Measurements from ENCODE around the gene LSM12. TPM values are rescaled to one million over a fixed set of nuclear protein-coding genes. Genes with fewer than 3 reads are reported as not detected.
"Not testable (repeated sequence)": the region's sequence is repeated elsewhere in the genome, so short reads cannot be mapped to it uniquely, and the experiment has no call there.

The LSM12 gene
- total RNA-seq, 1 donor from 2014 or later, result 22.6 TPM

DNA sequence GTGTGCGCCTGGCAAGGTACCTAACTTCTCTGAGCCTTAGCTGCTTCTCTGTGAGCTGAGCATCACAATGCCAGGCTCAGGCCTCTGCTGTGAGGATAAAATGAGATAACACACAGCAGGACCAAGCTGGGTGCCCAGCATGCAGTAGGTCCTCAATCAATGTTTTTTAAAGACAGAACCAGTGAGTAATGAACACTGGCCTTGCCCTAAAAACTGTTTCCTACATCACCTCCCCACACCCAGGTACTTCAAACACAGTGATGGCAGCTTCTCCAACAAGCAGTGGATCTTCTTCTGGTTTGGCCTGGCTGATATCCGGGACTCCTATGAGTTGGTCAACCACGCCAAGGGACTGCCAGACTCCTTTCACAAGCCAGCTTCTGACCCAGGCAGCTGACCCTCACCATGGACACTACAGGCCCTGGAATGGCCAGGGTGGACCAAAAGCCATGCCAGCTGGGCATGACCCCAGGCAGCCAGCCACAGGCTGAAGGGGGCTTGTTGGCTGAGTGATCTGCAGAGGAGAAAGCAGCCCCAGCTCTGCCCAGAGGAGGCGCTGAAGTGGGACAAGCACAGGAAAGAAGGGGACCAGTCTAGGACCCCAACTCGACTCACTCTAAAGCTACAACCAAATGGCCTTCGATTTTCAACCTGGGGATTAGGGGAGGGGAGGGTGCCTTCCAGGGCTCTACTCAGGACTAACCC lies 58.1 kb downstream of the LSM12 start:
- DNase-seq (ENCODE audit: low spot score), result peak; percentile 70
- ATAC-seq, result no peak

DNA sequence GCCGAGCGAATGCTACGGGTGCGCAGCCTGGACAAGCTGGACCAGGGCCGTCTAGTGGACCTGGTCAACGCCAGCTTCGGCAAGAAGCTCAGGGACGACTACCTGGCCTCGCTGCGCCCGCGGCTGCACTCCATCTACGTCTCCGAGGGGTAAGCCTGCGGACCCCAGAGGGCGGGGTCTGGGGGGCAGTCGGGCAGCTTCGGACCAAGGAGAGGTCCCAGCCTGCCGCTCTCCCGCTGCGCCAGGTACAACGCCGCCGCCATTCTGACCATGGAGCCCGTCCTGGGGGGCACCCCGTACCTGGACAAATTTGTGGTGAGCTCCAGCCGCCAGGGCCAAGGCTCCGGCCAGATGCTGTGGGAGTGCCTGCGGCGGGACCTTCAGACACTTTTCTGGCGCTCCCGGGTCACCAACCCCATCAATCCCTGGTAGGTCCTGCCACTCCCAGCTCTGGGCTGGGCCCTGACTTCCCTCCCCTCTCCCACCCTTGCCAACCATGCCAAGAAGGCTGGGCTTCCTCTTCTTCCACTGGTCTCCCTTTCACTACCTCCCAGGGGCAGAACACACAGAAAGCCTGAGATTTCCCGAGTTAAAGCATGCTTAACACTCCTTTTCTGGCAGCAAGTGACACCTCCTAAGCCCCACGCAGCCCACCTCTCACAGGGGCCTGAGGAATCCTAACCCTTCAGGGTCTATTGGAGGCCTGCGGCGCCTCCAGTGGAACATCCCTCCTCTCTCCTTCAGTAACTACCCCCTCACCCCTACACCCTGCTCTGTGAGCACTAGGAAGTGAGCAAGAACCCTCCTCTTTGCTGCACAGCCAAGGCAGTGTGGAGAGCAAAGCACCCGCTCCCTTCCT lies 58.9 kb downstream of the LSM12 start:
- ATAC-seq, result no peak
- DNase-seq (ENCODE audit: low spot score), result no peak

DNA sequence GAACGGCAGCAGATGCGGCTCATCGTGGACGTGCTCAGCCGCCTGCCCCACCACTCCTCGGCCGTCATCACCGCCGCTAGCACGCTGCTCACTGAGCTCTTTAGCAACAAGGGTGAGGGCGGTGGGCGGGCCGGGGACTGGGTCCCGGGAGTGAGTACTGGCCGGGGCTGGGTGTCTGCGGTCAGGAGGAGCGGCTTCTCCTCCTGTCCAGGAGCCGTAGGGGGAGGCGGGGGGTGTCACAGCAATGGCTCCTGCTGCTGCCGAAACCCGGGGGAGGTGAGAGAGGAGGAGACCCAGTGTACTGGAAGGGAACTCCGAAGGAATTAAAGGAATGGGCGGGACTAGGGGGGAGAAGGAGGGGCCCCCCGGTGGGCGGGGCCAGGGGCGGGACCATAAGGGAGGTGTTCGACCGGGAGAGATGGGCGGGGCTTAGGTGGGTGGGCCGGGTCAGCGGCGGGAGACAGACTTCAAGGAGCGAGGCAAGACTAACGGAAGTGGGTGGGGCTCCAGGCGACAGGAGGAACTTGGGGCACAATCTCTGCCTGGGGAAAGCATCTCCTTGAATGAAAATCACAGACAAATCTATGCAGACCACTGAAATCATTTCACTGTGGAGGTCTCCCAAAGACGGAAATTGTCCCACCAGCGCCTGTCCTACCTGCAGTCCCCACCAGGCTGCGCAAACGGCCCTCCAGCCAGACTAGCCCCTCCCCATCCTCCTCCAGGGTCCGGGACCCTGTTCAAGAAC lies 59.7 kb downstream of the LSM12 start:
- ATAC-seq (peak; percentile 66), DNase-seq (ENCODE audit: low spot score) (peak; percentile 96)

DNA sequence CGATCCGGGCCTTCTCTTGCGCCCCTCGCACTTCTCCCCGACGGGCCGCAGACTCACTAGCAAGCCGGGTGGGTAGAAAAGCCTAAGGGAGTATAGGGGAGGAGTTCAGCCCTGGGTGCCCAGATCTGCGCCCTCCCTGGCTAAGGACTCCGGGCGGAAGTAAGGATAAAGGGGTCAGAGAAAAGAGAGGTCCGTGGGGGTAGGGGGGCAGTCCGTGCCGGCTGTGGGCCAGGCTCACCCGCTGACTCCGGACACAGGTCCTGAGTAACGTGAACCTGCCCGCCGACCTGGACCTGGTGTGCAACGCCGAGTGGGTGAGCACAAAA lies 60.2 kb downstream of the LSM12 start:
- ATAC-seq, result no peak
- DNase-seq (ENCODE audit: low spot score), result no peak

DNA sequence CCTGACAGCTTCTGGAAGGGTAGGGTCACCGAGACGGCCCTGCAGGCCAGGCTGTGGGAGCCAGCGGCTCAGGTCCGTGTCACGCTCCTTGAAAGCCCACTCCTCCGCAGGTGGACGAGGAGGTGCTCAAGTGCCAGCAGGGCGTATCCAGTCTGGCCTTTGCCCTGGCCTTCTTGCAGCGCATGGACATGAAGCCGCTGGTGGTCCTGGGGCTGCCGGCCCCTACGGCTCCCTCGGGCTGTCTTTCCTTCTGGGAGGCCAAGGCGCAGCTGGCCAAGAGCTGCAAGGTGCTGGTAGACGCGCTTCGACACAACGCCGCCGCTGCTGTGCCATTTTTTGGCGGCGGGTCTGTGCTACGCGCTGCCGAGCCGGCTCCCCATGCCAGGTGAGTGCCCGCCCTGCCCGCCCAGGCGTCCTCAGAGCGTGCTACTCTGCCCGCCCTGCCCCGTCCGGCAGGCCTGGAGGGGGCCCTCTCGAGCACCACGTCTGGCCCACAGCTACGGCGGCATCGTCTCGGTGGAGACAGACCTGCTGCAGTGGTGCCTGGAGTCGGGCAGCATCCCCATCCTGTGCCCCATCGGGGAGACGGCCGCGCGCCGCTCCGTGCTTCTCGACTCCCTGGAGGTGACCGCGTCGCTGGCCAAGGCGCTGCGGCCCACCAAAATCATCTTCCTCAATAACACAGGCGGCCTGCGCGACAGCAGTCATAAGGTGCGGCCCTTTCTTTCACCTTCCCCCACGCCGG lies 60.8 kb downstream of the LSM12 start:
- ATAC-seq, result peak; percentile 7

DNA sequence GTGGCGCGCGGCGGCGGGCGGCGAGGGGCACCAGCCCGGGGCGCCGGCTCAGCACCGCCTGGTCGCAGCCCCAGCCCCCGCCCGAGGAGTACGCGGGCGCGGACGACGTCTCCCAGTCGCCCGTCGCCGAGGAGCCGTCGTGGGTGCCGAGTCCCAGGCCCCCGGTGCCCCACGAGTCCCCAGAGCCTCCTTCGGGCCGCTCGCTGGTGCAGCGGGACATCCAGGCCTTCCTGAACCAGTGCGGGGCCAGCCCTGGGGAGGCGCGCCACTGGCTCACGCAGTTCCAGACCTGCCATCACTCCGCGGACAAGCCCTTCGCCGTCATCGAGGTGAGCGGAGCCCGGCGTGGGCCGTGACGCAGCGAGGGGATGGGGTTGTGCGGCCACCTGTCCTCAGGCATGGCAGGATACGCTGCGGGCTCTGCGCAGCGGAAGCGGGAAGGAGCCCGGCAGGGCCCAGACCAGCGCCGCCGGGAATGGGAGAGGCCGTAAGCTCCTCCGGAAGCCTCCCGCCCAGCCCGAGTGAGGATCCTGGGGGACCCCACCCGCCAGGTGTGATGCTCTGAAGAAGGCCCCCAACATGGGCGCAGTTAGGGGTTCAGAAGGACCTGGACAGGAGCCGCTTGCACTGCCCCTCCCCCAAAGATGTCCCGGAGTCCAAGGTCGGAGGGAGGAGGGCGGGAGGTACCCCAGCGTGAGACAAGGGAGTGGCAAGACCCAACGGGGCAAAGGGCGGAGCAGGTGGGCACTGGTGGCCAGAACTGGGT lies 61.5 kb downstream of the LSM12 start:
- DNase-seq (ENCODE audit: low spot score) (peak; percentile 87), ATAC-seq (peak; percentile 35)

More for the DNA sequence above, 60.8 kb downstream of the LSM12 start:
- no peak for DNase-seq (ENCODE audit: low spot score)

DNA sequence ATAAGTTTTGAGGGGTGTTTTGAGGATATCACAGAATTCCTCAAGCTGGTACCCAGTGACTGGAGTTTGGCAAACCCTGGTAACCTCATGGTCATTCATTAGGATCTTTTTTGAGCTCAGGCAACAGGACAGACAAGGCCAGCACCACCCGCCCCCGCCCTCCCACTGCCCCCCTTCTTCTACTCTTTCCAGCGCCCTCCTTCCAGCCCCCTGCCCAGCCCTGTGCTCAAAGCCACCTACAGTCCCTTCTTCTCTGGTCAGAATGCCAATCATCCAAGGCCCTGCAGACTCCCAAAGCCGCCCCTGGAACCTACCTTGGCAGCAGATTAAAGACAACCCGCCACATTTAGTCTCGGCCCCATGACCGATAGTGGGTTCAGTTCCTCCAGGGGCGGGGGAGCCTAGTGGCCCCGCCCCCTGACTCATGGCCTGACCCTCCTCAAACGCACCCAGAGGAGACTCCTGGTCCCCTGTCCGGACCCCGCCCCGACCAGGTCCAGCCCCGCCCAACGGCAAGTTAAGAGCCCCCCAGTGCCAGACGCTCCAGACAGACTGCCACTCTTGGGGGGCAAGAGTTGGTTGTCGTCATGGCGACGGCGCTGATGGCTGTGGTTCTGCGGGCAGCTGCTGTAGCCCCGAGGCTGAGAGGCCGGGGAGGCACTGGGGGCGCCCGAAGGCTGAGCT lies 62.3 kb downstream of the LSM12 start, which contains the start of gene NAGS:
Gene NAGS (plus strand): TSS at position 546 of the 684 bp plus-strand sequence. CDS start 42 bp downstream, at position 588.
- ATAC-seq (peak; percentile 61), DNase-seq (ENCODE audit: low spot score) (peak; percentile 95)

DNA sequence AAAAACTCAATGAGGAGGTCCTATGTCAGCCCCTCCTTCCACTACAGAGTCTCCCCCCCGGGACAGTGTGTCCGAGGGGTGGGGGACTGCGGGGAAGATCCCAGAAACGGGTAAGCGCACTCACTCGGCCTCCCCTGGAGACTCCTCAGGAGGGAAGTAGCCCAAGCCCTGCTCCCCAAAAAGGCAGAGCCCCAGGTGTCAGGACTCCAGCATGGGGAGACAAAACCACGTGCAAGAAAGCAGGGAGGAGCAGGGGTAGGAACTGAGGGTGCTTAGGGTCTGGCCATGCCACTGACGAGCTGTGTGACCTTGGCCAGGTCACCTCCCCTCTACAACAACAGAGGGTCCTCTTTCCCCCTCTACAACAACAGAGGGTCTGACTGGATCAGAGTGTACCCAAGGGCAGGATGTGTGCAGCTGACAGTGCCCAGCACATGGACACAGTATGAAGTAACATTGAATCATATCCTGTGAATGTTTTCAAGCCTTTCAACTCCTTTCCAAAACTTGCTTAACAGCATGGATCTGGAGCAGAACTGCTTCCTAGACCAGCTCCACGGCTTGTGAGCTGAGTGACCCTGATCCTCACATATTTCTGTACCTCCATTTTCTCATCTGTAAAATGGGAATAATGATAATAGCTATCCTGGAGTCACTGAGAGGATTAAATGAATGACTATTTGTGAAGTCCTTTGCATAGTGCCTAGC lies 64.2 kb downstream of the LSM12 start:
- DNase-seq (ENCODE audit: low spot score) (no peak), ATAC-seq (peak; percentile 2)

DNA sequence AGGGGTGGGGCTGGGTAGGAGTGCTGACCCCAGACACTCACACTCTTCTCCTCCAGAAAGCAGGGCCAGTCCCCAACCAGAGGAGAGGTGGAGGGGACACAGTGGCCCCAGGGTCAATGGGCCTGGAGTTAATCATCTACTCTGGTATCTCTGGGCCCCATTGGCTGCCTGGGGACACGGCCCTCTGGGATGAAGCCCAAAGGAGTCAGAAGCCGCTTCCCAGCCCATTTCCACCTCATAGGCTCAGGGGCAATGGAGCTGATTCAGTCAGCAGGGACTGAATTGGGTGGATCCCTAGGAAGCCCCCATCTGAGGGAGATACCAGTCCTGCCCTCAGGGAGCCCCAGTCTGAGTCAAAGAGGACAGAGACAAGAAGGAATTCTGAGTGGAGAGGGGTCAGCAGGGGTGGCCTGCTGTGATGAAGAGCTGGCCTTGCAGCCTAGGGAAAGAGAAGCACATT lies 65.0 kb downstream of the LSM12 start:
- ATAC-seq (peak; percentile 68), DNase-seq (ENCODE audit: low spot score) (peak; percentile 94)

DNA sequence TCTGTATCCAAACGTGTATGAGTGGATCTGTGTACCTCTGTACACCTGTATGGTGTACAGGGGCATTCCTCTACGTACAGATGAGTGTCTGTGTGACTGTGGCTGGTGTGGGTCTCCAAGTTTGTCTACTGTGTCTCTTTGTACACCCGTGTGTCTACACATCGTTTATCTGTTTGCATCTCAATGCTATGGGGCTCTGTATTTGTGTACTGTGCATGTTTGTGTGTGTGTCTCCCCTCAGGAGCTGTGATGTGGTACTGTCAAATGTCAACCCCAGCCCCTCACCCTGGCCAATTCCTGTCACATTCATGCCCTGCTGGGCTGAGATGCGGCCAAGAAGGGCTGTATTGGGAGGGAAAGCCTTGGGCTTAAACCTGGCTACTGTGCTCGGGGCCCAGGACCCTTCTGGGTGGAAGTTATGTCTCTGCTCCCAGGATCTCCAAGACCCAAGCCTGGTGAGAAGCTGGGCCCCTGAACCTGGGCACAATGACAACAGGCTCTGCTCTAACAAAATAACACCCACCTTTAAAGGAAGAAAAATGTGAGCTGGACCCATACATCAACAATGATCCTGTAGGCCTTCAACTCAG lies 65.5 kb downstream of the LSM12 start:
- no peak for ATAC-seq
- no peak for DNase-seq (ENCODE audit: low spot score)

DNA sequence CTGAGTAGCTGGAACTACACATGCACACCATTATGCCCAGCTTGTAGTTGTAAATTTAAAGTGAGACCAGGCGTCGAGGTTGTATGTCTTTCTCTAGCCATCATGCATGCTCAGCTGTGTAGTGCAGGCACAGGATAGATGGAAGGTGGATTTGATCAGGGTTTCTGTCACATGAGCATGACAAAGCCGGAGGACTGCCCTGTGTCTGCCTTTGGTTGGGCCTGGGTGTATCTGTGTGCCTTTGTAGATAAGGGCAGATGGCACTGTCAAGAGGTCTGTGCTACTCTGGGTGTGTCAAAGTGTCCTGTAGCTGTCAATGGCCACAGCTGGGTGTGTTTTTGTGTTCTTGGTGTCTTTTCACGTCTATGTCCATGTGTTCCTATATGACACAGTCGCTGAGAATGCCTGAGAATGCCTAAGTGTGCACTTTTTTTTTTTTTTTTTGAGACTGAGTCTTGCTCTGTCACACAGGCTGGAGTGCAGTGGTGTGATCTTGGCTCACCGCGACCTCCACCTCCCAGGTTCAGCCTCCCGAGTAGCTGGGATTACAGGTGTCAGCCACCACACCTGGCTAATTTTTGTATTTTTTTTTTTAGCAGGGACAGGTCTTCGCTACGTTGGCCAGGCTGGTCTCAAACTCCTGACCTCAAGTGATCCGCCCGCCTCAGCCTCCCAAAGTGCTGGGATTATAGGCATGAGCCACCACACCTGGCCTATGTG lies 66.2 kb downstream of the LSM12 start:
- ATAC-seq (no peak), DNase-seq (ENCODE audit: low spot score) (no peak)

DNA sequence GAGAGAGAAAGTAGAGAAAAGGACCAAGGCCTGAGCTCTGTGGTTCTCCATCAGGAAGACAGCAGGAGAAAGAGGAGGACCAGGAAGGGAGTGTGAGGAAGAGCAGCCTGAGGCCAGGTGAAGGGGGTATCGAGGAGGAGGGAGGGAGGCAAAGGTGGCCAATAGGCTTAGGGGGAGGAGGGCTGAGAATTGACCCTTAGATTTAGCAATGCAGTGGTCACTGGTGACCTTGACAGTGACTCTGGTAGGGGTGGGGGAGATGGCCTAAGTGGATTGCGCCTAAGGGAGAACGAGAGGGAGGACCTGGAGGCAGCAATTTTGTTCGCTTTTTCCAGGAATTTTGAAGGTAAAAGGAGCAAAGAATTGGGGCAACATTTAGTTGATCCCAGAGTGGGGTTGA lies 67.4 kb downstream of the LSM12 start:
- ATAC-seq, result no peak

DNA sequence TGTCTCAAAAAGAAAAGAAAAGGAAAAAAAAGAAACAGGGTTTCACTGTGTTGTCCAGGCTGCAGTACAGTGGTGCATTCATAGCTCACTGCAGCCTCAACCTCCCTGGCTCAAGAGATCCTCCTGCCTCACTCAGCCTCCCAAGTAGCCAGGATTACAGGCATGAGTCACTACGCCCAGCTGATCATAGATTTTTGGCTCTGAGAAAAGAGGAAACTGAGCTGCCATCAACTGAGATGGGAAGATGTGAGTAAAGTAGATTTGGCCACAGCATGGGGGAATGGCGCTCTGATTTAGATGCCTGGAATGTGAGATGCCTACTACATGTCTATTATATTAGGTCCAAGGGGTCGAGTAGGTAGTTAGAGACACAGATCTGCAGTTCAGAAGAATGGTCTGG lies 67.9 kb downstream of the LSM12 start:
- no peak for DNase-seq (ENCODE audit: low spot score)
- no peak for ATAC-seq

More for the DNA sequence above, 67.4 kb downstream of the LSM12 start:
- no peak for DNase-seq (ENCODE audit: low spot score)

DNA sequence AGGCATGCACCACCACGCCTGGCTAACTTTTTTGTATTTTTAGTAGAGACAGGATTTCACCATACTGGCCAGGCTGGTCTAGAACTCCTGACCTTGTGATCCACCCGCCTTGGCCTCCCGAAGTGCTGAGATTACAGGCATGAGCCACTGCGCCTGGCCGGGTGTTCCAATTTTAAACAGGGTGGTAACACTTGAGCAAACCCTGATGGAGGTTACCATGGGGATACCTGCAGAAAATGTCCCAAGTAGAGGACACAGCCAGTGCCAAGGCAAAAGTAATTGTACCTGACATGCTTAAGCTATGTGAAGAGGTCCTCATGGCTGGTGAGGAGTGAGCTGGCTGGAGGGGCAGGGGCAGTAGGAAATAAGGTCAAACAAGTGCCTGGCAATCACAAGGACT lies 69.3 kb downstream of the LSM12 start:
- not testable (repeated sequence) for DNase-seq (ENCODE audit: low spot score); ATAC-seq

DNA sequence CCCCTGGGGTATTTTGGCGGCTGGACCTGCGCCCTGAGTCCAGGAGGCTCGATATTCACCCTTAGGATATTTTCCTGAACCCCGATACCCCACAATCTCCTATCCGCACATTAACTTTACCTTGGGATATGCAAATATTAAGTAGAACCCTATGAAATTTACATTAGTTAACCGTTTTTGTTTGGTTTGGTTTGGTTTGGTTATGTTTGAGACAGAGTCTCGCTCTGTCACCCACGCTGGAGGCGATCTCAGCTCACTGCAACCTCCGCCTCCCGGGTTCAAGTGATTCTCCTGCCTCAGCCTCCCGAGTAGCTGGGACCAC lies 71.4 kb downstream of the LSM12 start:
- no peak for DNase-seq (ENCODE audit: low spot score)
- ATAC-seq, result no peak

DNA sequence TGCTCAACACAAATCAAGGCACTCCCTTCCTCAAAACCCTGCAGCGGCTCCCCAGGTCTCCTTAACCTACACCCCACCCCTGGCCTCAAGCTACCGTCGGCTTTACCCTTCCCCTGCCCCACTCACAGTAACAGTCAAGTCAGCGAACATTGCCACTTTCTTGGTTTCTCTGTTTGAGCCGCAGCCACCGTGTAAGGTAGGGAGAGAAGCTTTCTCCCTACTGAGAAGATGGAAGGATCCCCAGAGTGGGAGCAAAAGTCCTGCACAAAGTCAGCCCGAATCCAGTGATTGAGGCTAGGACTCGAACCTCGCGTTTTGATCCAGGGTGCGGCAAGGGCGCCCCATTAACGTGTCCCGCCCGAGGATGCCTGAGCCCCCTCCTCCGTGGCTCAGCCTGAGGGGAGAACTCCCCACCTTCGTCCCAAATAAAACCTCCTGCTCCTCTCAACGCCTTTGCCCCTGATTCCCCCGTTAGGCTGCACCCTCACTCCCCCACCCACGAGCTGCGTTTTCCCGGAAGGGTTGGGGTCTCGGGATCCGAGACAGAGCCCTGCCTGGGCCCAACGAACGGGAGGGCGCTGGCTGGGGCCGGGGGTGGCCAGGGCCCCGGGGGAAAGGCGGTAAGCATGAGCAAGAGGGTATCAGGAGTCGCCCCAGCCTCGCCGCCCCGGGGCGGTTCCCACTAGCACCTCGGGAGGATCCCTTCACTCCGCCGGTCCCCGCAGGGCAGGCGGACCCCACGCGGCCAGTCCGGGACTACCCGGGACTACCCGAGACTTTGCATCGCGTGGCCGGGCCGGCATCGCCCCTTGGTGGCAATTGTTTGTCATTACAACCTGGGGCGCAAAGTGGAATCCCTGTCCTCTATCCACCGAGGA lies 72.0 kb downstream of the LSM12 start:
- DNase-seq (ENCODE audit: low spot score) (peak; percentile 76), ATAC-seq (peak; percentile 97)

DNA sequence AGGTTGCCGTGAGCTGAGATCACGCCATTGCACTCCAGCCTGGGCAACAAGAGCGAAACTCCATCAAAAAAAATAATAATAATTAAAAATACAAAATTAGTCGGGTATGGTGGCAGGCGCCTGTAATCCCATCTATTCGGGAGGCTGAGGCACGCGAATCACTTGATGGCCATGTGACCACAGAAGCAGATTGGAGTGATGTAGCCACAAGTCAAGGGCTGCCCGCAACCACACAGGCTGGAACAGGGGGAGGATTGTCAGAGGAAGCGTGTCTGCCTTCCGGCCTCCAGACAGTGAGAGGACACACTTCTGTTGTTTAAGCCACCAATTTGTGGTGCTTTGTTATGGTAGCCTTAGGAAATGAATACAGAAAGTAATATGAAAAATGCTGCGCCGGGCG lies 73.8 kb downstream of the LSM12 start:
- ATAC-seq (no peak), DNase-seq (ENCODE audit: low spot score) (no peak)
